ENCODE measurements around the gene STRBP.

The STRBP gene

DNA sequence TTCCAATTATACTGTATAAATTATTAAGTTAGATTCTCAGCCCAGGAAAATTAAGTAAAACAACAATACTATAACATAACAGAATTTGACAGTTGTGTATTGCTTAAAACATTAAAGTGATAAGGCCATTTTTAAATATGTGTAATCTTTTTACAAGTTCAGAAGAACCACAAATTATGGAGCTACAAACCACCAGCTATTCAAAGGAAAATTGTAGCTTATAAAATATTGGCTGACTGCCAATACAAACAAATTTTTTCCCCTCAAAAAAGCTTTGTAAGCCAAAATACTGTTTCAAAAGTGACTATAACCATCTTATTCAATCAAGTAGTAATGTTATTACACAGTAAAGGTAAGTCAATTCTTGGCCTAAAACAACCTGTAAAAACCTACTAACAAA, 21.9 kb downstream of the STRBP start:
- Histone ChIP-seq H3K27me3 (ENCODE audit: control insufficient read depth, low read length) (no peaks in the 10 kb centered on the region), H4K20me1 (ENCODE audit: control insufficient read depth, insufficient read depth, low read depth, low read length) (peaks cover 19% of the 10 kb centered on the region; the same call in 1 of the 2 replicates), H3K4me2 (ENCODE audit: low read length) (peak overlapping the region; percentile 33), H3K9me3 (ENCODE audit: control insufficient read depth, insufficient read depth, low read length) (no peaks in the 10 kb centered on the region), H3K27ac (ENCODE audit: low read depth, low read length) (peak overlapping the region; percentile 23), H3K9me2 (replicated peaks; ENCODE audit: control insufficient read depth, low read length) (no peaks in the 10 kb centered on the region), H3F3A (ENCODE audit: control insufficient read depth, insufficient read depth) (peaks cover 19% of the 10 kb centered on the region), H3K4me3 (ENCODE audit: low read length) (no peak overlapping the region), H3K4me1 (ENCODE audit: control insufficient read depth, low read length) (peaks cover 96% of the 10 kb centered on the region), H3K79me2 (ENCODE audit: control insufficient read depth, low read length) (peaks cover 100% of the 10 kb centered on the region), H3K36me3 (ENCODE audit: control insufficient read depth, low read length) (peaks cover 44% of the 10 kb centered on the region)
- no peak for TF ChIP-seq EZH2phosphoT487 (IDR thresholded peaks at IDR 0.05; ENCODE audit: borderline replicate concordance, low read length)
- TF ChIP-seq, protein P1, sequence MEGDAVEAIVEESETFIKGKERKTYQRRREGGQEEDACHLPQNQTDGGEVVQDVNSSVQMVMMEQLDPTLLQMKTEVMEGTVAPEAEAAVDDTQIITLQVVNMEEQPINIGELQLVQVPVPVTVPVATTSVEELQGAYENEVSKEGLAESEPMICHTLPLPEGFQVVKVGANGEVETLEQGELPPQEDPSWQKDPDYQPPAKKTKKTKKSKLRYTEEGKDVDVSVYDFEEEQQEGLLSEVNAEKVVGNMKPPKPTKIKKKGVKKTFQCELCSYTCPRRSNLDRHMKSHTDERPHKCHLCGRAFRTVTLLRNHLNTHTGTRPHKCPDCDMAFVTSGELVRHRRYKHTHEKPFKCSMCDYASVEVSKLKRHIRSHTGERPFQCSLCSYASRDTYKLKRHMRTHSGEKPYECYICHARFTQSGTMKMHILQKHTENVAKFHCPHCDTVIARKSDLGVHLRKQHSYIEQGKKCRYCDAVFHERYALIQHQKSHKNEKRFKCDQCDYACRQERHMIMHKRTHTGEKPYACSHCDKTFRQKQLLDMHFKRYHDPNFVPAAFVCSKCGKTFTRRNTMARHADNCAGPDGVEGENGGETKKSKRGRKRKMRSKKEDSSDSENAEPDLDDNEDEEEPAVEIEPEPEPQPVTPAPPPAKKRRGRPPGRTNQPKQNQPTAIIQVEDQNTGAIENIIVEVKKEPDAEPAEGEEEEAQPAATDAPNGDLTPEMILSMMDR (IDR thresholded peaks at IDR 0.05; ENCODE audit: low read depth, low read length, poor library complexity, severe bottlenecking), result no peak

DNA sequence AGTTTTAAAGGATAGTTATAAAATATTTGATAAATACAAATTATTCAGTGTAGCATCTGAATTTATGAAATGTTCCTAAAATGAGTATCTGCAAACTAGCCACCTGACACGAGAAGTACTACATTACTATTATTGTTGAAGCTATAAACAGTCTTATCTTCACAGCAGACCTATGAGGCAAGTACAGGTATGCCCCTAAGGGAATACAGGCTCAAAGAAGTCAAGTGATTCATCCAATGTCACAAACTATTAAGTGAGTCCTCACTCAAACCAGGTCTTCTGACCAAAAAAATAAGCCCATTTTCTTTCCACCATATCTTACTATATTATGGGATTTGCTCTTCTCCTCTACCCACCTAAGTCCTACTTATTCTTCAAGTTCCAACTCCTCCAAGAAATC, 28.7 kb downstream of the STRBP start:
- H3K79me2 ChIP-seq (ENCODE audit: control insufficient read depth, low read length), result peaks cover 93% of the 10 kb centered on the region
- H4K20me1 ChIP-seq (ENCODE audit: control insufficient read depth, insufficient read depth, low read depth, low read length), result 0 out of 2 replicates have a peak, but pooled peaks cover 3% of the 10 kb centered on the region
- TF ChIP-seq, protein P1 (IDR thresholded peaks at IDR 0.05; ENCODE audit: low read depth, low read length, poor library complexity, severe bottlenecking), result no peak
- no peak for TF ChIP-seq EZH2phosphoT487 (IDR thresholded peaks at IDR 0.05; ENCODE audit: borderline replicate concordance, low read length)
- no peaks in the 10 kb centered on the region for H3K9me2 ChIP-seq (replicated peaks; ENCODE audit: control insufficient read depth, low read length)
- H3K4me2 ChIP-seq (ENCODE audit: low read length), result peak overlapping the region; percentile 90
- H3F3A ChIP-seq (ENCODE audit: control insufficient read depth, insufficient read depth), result peaks cover 57% of the 10 kb centered on the region
- no peaks in the 10 kb centered on the region for H3K9me3 ChIP-seq (ENCODE audit: control insufficient read depth, insufficient read depth, low read length)
- H3K27ac ChIP-seq (ENCODE audit: low read depth, low read length), result peak overlapping the region; percentile 100
- peak overlapping the region; percentile 64 for H3K4me3 ChIP-seq (ENCODE audit: low read length)
- peaks cover 40% of the 10 kb centered on the region for H3K36me3 ChIP-seq (ENCODE audit: control insufficient read depth, low read length)
- H3K4me1 ChIP-seq (ENCODE audit: control insufficient read depth, low read length), result peaks cover 98% of the 10 kb centered on the region
- H3K27me3 ChIP-seq (ENCODE audit: control insufficient read depth, low read length), result no peaks in the 10 kb centered on the region

DNA sequence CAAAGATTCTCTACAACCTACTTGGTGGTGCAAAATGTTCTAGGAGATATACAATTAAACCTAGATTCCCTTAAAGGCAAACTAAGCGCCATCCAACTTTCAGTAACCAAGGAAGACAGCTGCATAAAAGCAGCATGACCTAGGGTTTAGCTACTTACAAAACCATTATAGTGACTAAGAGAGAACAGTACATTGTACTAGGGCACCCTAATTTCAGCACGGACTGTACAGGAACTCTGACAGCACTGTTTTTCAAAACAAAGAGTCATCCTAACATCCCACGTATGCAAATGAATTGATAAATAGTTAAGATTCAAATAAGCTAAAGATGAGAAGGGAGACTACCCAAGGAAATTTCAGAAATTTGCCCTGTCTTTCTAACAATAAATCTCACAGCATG, 30.0 kb downstream of the STRBP start:
- Histone ChIP-seq H3K36me3 (ENCODE audit: control insufficient read depth, low read length) (peaks cover 38% of the 10 kb centered on the region), H3K79me2 (ENCODE audit: control insufficient read depth, low read length) (peaks cover 88% of the 10 kb centered on the region)
- TF ChIP-seq, protein P1 (IDR thresholded peaks at IDR 0.05; ENCODE audit: low read depth, low read length, poor library complexity, severe bottlenecking), result no peak
- TF ChIP-seq EZH2phosphoT487 (IDR thresholded peaks at IDR 0.05; ENCODE audit: borderline replicate concordance, low read length), result no peak

More for the DNA sequence above, 30.0 kb downstream of the STRBP start:
- peak overlapping the region; percentile 64 for H3K4me3 ChIP-seq (ENCODE audit: low read length)
- no peaks in the 10 kb centered on the region for H3K27me3 ChIP-seq (ENCODE audit: control insufficient read depth, low read length)
- H3F3A ChIP-seq (ENCODE audit: control insufficient read depth, insufficient read depth), result peaks cover 60% of the 10 kb centered on the region
- no peaks in the 10 kb centered on the region for H4K20me1 ChIP-seq (ENCODE audit: control insufficient read depth, insufficient read depth, low read depth, low read length)
- H3K4me1 ChIP-seq (ENCODE audit: control insufficient read depth, low read length), result peaks cover 97% of the 10 kb centered on the region
- H3K9me2 ChIP-seq (replicated peaks; ENCODE audit: control insufficient read depth, low read length), result no peaks in the 10 kb centered on the region
- no peaks in the 10 kb centered on the region for H3K9me3 ChIP-seq (ENCODE audit: control insufficient read depth, insufficient read depth, low read length)
- peak overlapping the region; percentile 100 for H3K27ac ChIP-seq (ENCODE audit: low read depth, low read length)
- peak overlapping the region; percentile 90 for H3K4me2 ChIP-seq (ENCODE audit: low read length)

All from DOHH2 (cell line).